Heart right ventricle (tissue), 16 donors: ENCODE measurements around the gene AGPS. TPM values are rescaled to one million over a fixed set of nuclear protein-coding genes. Genes with fewer than 3 reads are reported as not detected.
"Not testable (repeated sequence)": the region's sequence is repeated elsewhere in the genome, so short reads cannot be mapped to it uniquely, and the experiment has no call there.

Experiments
- ATAC-seq, 8 donors: fragments of 200-7000 bp; cut with Tn5 transposase; one replicate each; pipeline ENCODE4 v1.9.1; 2020; ENCODE audit warnings: mild to moderate bottlenecking in 8 of 8, moderate library complexity in 8 of 8, moderate number of reproducible peaks in 1 of 8
- DNase-seq, 2 donors: peaks; one replicate each; pipeline ENCODE4 v3.0.0-alpha.2; 2020
- H3K27ac ChIP-seq, 10 donors: fragments of 200-600 bp; sonication (generic) in 2 of 10; one replicate each; pipeline versions ENCODE4 v1.5.0 to v1.8.0; 2020 to 2022; ENCODE audit warnings: mild to moderate bottlenecking in 3 of 10
- H3K27me3 ChIP-seq, 7 donors: fragments of 200-600 bp; one replicate each; pipeline ENCODE4 v1.8.0; 2021 to 2022; ENCODE audit warnings: mild to moderate bottlenecking in 2 of 7
- H3K36me3 ChIP-seq, 9 donors: fragments of 200-600 bp; sonication (generic) in 1 of 9; one replicate each; pipeline versions ENCODE4 v1.5.0 to v1.8.0; 2020 to 2022; ENCODE audit warnings: mild to moderate bottlenecking in 2 of 9
- H3K4me1 ChIP-seq, 9 donors: fragments of 200-600 bp; sonication (generic) in 1 of 9; one replicate each; pipeline versions ENCODE4 v1.5.0 to v1.8.0; 2020 to 2022; ENCODE audit warnings: mild to moderate bottlenecking in 4 of 9
- H3K4me3 ChIP-seq, 10 donors: fragments of 200-600 bp; sonication (generic) in 2 of 10; one replicate each; pipeline versions ENCODE4 v1.5.0 to v1.8.0; 2020 to 2022; ENCODE audit warnings: mild to moderate bottlenecking in 7 of 10, moderate library complexity in 2 of 10
- H3K9me3 ChIP-seq, 11 donors: fragments of 200-600 bp in 10 of 11; sonication (generic) in 2 of 11; one replicate each; pipeline versions ENCODE4 v1.5.0 to v1.8.0; 2013 to 2022; ENCODE audit warnings: mild to moderate bottlenecking in 2 of 11, control low read depth in 1 of 11, moderate library complexity in 1 of 11
- WGBS, 2 donors: extraction: QIAGEN DNeasy Blood & Tissue Kit; methylation state at CpG; one replicate each; pipeline ENCODE4 v1.1.7; 2013; ENCODE audit warnings: inconsistent platforms in 1 of 2; 5-methylcytosine and 5-hydroxymethylcytosine counted together
- intact Hi-C, 10 donors: fragments of 100-400 bp; cut with DNase I; formaldehyde crosslinking; loops; one replicate each; pipeline versions ENCODE4 v1.11.1 to v1.14.2; 2022
- polyA plus RNA-seq, 2 donors: library from polyadenylated mRNA; stranded (reverse); fragments of 200-250 nt; gene quantifications; one replicate each; pipeline ENCODE4 v1.2.3, GENCODE V29; 2013
- total RNA-seq, 10 donors: library from RNA; stranded (reverse); fragmentation: NEBNext Ultra II Directional in 3 of 10; extraction: Animal tissue kit (Norgen Biotek cat#: 25700) in 3 of 10; gene quantifications; one replicate each; pipeline versions ENCODE4 v1.2.1 to v1.2.4, GENCODE V29; 2021 to 2023
- TF ChIP-seq, protein P1 (sequence below), 9 donors: fragments of 200-600 bp; sonication (generic) in 2 of 9; IDR thresholded peaks; one replicate each; pipeline versions ENCODE4 v1.5.0 to v1.8.0; 2021 to 2022; ENCODE audit warnings: antibody characterized with exemption in 9 of 9, mild to moderate bottlenecking in 5 of 9, moderate library complexity in 1 of 9
- donor health status: Arrhythmogenic right ventricular cardiomyopathy.
- donor health status: ischemic (EF 13 %, LVEDD 7.1; RV severe dilation, severe dysfunction).
- donor health status: healthy with polysubstance abuse.
- donor health status: DM: no; HTN: yes; CAD: no.
- donor health status: DM: no; HTN: no; CAD: no.
- donor health status: ischemic (EF 25% LVEDD 6.9; RV normal size, moderate dysfunction).
- donor health status: ischemic (EF 25% LVEDD 5.7; RV mildly dilated, moderate dysfunction).
- donor health status: healthy.
- donor health status: DM: yes; HTN: yes; CAD: no.
- donor health status: Ischemic cardiomyopathy.
- donor health status: ischemic (EF 35%, LVEDD 5.7; RV mildly dilated, moderate dysfunction).
- donor health status: nonischemic (EF 11% LVEDD 7.7; RV severe dilation, severe dysfunction).
- donor health status: DM: yes; HTN: yes; CAD: no.
- donor health status: PGD.
- donor health status: ischemic (EF 29% LVEDD 5.4; RV normal size, mild dysfunction).
- donor health status: nonischemic (EF 23%, LVEDD 6.1; RV moderate dilation, normal function).

AGPS gene
- total and polyA plus RNA-seq, 12 donors: 4.6 to 32.0 (median 28.4) TPM

GRCh38 chr2:177482195-177482594 is 89.6 kb downstream of the AGPS start:
- H3K27me3 ChIP-seq: no peaks in the 10 kb centered on the region
- H3K4me1 ChIP-seq: no peaks in the 10 kb centered on the region
- H3K36me3 ChIP-seq: peaks cover 0 to 61% (median 9%) of the 10 kb centered on the region in 9 donors
- ATAC-seq (no peak), DNase-seq (no peak)
- H3K27ac ChIP-seq: no peak overlapping the region
- no peak overlapping the region for H3K4me3 ChIP-seq
- intact Hi-C loops: loop anchor here in 5 of 10 donors (10.0 kb wide), 4 partner anchors 123 to 273 kb away; no protein-coding TSS in a partner anchor
- TF ChIP-seq, protein P1, sequence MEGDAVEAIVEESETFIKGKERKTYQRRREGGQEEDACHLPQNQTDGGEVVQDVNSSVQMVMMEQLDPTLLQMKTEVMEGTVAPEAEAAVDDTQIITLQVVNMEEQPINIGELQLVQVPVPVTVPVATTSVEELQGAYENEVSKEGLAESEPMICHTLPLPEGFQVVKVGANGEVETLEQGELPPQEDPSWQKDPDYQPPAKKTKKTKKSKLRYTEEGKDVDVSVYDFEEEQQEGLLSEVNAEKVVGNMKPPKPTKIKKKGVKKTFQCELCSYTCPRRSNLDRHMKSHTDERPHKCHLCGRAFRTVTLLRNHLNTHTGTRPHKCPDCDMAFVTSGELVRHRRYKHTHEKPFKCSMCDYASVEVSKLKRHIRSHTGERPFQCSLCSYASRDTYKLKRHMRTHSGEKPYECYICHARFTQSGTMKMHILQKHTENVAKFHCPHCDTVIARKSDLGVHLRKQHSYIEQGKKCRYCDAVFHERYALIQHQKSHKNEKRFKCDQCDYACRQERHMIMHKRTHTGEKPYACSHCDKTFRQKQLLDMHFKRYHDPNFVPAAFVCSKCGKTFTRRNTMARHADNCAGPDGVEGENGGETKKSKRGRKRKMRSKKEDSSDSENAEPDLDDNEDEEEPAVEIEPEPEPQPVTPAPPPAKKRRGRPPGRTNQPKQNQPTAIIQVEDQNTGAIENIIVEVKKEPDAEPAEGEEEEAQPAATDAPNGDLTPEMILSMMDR (IDR thresholded peaks at IDR 0.05): no peak
- H3K9me3 ChIP-seq: peaks cover 0 to 9% (median 0%) of the 10 kb centered on the region in 11 donors

DNA sequence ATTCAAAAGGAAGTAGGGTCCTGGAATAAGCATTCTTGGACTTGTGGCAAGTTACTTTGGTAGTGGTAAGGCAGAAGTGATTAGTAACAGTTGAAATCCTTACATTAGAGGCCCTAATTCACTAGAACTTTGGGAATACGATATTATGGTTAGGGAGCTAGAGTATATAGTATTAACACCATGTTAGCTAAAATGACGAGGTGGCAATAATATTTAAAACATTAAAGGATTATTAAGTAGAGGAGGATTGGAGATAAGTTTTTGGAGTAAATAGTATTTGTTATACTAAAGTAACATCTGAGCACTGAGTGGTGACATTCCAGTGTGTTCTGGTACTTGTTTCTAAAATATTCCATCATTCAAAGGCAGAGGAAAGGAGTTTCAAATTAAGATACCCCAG is 91.0 kb downstream of the AGPS start:
- ATAC-seq (no peak), DNase-seq (no peak)
- Histone ChIP-seq H3K27me3 (no peaks in the 10 kb centered on the region), H3K9me3 (no peaks in the 10 kb centered on the region), H3K36me3 (peaks cover 0 to 52% (median 9%) of the 10 kb centered on the region in 9 donors), H3K27ac (no peak overlapping the region), H3K4me3 (no peak overlapping the region), H3K4me1 (no peaks in the 10 kb centered on the region)
- intact Hi-C loops: loop anchor here in 5 of 10 donors (10.0 kb wide), 4 partner anchors 121 to 271 kb away; no protein-coding TSS in a partner anchor
- 95 to 96% methylated on average over 2 of the region's 2 CpGs for WGBS, 2 donors
- TF ChIP-seq, protein P1 (IDR thresholded peaks at IDR 0.05): no peak

DNA sequence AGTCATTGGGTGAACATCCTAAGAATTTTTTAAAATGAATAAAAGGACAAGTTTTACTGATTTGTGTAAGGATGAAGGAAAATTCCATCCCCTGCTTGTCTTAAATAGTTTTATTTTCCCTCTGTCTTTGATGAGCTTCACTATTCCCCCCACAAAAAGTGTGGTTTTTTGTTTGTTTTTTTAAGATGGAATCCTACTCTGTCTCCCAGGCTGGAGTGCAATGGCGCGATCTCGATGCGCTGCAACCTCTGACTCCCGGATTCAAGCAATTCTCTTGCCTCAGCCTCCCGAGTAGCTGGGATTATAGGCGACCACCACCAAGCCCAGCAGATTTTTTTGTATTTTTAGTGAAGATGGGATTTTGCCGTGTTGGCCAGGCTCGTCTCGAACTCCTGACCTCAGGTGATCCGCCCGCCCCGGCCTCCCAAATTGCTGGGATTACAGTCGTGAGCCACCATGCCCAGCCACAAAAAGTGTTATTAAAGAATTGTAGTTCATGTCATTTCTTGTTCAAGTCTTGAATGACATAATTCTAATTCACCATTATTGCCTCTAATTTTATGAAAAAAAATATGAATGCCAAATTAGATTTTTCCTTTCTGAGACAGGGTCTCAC is 91.7 kb downstream of the AGPS start:
- Histone ChIP-seq H3K4me3 (no peak overlapping the region), H3K36me3 (peaks cover 0 to 51% (median 9%) of the 10 kb centered on the region in 9 donors), H3K27me3 (no peaks in the 10 kb centered on the region), H3K4me1 (no peaks in the 10 kb centered on the region), H3K9me3 (no peaks in the 10 kb centered on the region), H3K27ac (no peak overlapping the region)
- TF ChIP-seq, protein P1 (IDR thresholded peaks at IDR 0.05): no peak
- 96 to 97% methylated on average over 14 of the region's 14 CpGs for WGBS, 2 donors
- intact Hi-C loops: loop anchor here in 5 of 10 donors (10.0 kb wide), 4 partner anchors 121 to 271 kb away; no protein-coding TSS in a partner anchor
- no peak for ATAC-seq
- no peak for DNase-seq

- H3K4me3 ChIP-seq, H3K9me3 ChIP-seq, H3K27me3 ChIP-seq, H3K4me1 ChIP-seq, ATAC-seq, H3K27ac ChIP-seq, DNase-seq: not testable (repeated sequence)
- intact Hi-C loops: loop anchor here in 8 of 10 donors (5.0 to 10.0 kb wide), 7 partner anchors 117 to 269 kb away; no protein-coding TSS in a partner anchor
- 95 to 98% methylated on average over 5 of the region's 5 CpGs for WGBS, 2 donors
- H3K36me3 ChIP-seq: peaks cover 0 to 51% (median 9%) of the 10 kb centered on the region in 9 donors
These were observed 93.1 kb downstream of the AGPS start for GRCh38 chr2:177485657-177486056.
